ENCODE data around the gene SLC5A11.
"Not testable (repeated sequence)": the region's sequence is repeated elsewhere in the genome, so short reads cannot be mapped to it uniquely, and the experiment has no call there.

Gene SLC5A11

GRCh38 chr16:24837969-24838368 lies 7.8 kb upstream of the SLC5A11 start:
- DNase-seq: no peak

- DNase-seq: no peak
Observed at GRCh38 chr16:24838554-24839266, 7.1 kb upstream of the SLC5A11 start.

GRCh38 chr16:24839347-24839972 lies 6.3 kb upstream of the SLC5A11 start:
- DNase-seq: no peak

GRCh38 chr16:24841291-24841690 lies 4.5 kb upstream of the SLC5A11 start:
- DNase-seq: no peak

- DNase-seq: no peak
Observed at GRCh38 chr16:24844101-24845030, 1.4 kb upstream of the SLC5A11 start.

GRCh38 chr16:24845031-24845365 lies 765 bp upstream of the SLC5A11 start:
- DNase-seq: not testable (repeated sequence)

- no peak for DNase-seq
Observed at GRCh38 chr16:24846548-24847357, 990 bp downstream of the SLC5A11 start.

- no peak for DNase-seq
Observed at GRCh38 chr16:24847358-24847664, 1.5 kb downstream of the SLC5A11 start.

GRCh38 chr16:24848065-24848464 lies 2.3 kb downstream of the SLC5A11 start:
- no peak for DNase-seq

- DNase-seq: no peak
Observed at GRCh38 chr16:24849641-24850040, 3.9 kb downstream of the SLC5A11 start.

GRCh38 chr16:24850289-24850938 lies 4.7 kb downstream of the SLC5A11 start:
- no peak for DNase-seq

- no peak for DNase-seq
Observed at GRCh38 chr16:24851700-24852099, 5.9 kb downstream of the SLC5A11 start.

- no peak for DNase-seq
Observed at GRCh38 chr16:24852281-24852721, 6.5 kb downstream of the SLC5A11 start.

GRCh38 chr16:24853169-24853824 lies 7.5 kb downstream of the SLC5A11 start:
- DNase-seq: no peak

GRCh38 chr16:24853830-24854229 lies 8.1 kb downstream of the SLC5A11 start:
- DNase-seq: no peak

- no peak for DNase-seq
Observed at GRCh38 chr16:24854607-24855171, 8.9 kb downstream of the SLC5A11 start.

- no peak for DNase-seq
Observed at GRCh38 chr16:24855678-24856077, 9.9 kb downstream of the SLC5A11 start.

- not testable (repeated sequence) for DNase-seq
Observed at GRCh38 chr16:24856871-24857270, 11.1 kb downstream of the SLC5A11 start.

- peak in 2 of 4 experiments; percentile 10 to 19 for DNase-seq
Observed at GRCh38 chr16:24858219-24859041, 12.7 kb downstream of the SLC5A11 start.

GRCh38 chr16:24861461-24861860 lies 15.7 kb downstream of the SLC5A11 start:
- DNase-seq: no peak

Data from activated CD4-positive, CD25-positive, alpha-beta regulatory T cell (primary cell).